HG03064 (cell line): ENCODE results near the gene RAET1G.
"Not testable (repeated sequence)": the region's sequence is repeated elsewhere in the genome, so short reads cannot be mapped to it uniquely, and the experiment has no call there.

Experiments used
- ATAC-seq: cut with Tn5 transposase; IDR thresholded peaks from one replicate; pipeline ENCODE4 v1.9.1; 2021; ENCODE audit warnings: low read depth; ENCODE audit not compliant: unreplicated experiment

Gene RAET1G

GRCh38 chr6:149898966-149899365 lies 24.0 kb downstream of the RAET1G start:
- ATAC-seq = no peak

- no peak for ATAC-seq
Observed at GRCh38 chr6:149897855-149898744, 24.8 kb downstream of the RAET1G start, which contains the start of gene RAET1E. RAET1E (minus strand) TSS chr6:149898113; CDS start chr6:149890901, 7,212 bp downstream.

GRCh38 chr6:149897015-149897697 lies 25.8 kb downstream of the RAET1G start:
- ATAC-seq = no peak

- ATAC-seq = no peak
Observed at GRCh38 chr6:149896491-149896890, 26.4 kb downstream of the RAET1G start.

GRCh38 chr6:149895833-149896271 lies 27.1 kb downstream of the RAET1G start:
- no peak for ATAC-seq

- ATAC-seq = no peak
Observed at GRCh38 chr6:149895048-149895590, 27.8 kb downstream of the RAET1G start.

GRCh38 chr6:149891864-149892263 lies 31.1 kb downstream of the RAET1G start:
- not testable (repeated sequence) for ATAC-seq

GRCh38 chr6:149891259-149891658 lies 31.7 kb downstream of the RAET1G start:
- no peak for ATAC-seq

GRCh38 chr6:149890629-149891045 lies 32.3 kb downstream of the RAET1G start:
- ATAC-seq = no peak

- ATAC-seq = no peak
Observed at GRCh38 chr6:149889326-149889725, 33.6 kb downstream of the RAET1G start.

- ATAC-seq = no peak
Observed at GRCh38 chr6:149888659-149889058, 34.3 kb downstream of the RAET1G start.

GRCh38 chr6:149888093-149888492 lies 34.8 kb downstream of the RAET1G start:
- ATAC-seq = no peak

- ATAC-seq = no peak
Observed at GRCh38 chr6:149887343-149887742, 35.6 kb downstream of the RAET1G start.

GRCh38 chr6:149885888-149886287 lies 37.0 kb downstream of the RAET1G start:
- ATAC-seq = no peak

GRCh38 chr6:149884617-149885016 lies 38.3 kb downstream of the RAET1G start:
- ATAC-seq = no peak

GRCh38 chr6:149884215-149884614 lies 38.7 kb downstream of the RAET1G start:
- ATAC-seq = no peak

- no peak for ATAC-seq
Observed at GRCh38 chr6:149881860-149882259, 41.1 kb downstream of the RAET1G start.

GRCh38 chr6:149881066-149881766 lies 41.7 kb downstream of the RAET1G start:
- ATAC-seq = no peak

GRCh38 chr6:149877659-149878058 lies 45.3 kb downstream of the RAET1G start:
- no peak for ATAC-seq

GRCh38 chr6:149876241-149876933 lies 46.5 kb downstream of the RAET1G start:
- no peak for ATAC-seq
